ENCODE measurements around the gene KAT2B.

GRCh38 chr3:20064796-20065564, 24.7 kb downstream of the KAT2B start:
- TF ChIP-seq CTCF (IDR thresholded peaks at IDR 0.05) (no peak), POLR2AphosphoS5 (IDR thresholded peaks at IDR 0.05) (no peak), POLR2A (IDR thresholded peaks at IDR 0.05) (no peak)
